ENCODE measurements around the gene SYK. TPM values are rescaled to one million over a fixed set of nuclear protein-coding genes. Genes with fewer than 3 reads are reported as not detected.

Gene SYK
- total and polyA plus RNA-seq, 2 of the 13 experiments (the other 11 are each of a cell fraction or from before 2014, with no cell fraction given) = not detected

- TF ChIP-seq, protein P1, sequence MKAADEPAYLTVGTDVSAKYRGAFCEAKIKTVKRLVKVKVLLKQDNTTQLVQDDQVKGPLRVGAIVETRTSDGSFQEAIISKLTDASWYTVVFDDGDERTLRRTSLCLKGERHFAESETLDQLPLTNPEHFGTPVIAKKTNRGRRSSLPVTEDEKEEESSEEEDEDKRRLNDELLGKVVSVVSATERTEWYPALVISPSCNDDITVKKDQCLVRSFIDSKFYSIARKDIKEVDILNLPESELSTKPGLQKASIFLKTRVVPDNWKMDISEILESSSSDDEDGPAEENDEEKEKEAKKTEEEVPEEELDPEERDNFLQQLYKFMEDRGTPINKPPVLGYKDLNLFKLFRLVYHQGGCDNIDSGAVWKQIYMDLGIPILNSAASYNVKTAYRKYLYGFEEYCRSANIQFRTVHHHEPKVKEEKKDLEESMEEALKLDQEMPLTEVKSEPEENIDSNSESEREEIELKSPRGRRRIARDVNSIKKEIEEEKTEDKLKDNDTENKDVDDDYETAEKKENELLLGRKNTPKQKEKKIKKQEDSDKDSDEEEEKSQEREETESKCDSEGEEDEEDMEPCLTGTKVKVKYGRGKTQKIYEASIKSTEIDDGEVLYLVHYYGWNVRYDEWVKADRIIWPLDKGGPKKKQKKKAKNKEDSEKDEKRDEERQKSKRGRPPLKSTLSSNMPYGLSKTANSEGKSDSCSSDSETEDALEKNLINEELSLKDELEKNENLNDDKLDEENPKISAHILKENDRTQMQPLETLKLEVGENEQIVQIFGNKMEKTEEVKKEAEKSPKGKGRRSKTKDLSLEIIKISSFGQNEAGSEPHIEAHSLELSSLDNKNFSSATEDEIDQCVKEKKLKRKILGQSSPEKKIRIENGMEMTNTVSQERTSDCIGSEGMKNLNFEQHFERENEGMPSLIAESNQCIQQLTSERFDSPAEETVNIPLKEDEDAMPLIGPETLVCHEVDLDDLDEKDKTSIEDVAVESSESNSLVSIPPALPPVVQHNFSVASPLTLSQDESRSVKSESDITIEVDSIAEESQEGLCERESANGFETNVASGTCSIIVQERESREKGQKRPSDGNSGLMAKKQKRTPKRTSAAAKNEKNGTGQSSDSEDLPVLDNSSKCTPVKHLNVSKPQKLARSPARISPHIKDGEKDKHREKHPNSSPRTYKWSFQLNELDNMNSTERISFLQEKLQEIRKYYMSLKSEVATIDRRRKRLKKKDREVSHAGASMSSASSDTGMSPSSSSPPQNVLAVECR (CRISPR knock-in tag; IDR thresholded peaks at IDR 0.05; ENCODE audit: borderline replicate concordance) = no peak
Measured at GRCh38 chr9:90882991-90883600, 81.5 kb downstream of the SYK start (continued).

DNA sequence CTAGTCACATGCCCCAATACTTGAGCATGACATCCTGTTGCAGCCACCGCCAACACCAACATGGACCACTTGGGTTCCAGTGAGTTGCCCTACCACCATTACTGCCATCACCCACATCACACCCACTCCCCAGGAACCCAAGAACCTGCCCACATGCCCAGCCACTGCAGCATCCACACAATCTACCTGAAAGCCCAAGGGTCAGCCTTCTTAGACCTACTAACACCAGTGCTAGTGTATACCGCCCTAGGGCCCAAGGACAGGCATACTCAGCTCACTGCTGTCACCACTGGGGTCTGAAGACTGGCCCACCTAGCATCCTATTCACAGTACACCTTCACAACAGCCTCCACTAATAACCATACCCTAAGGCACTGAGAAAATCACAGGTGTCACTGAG lies 82.0 kb downstream of the SYK start:
- CTCF ChIA-PET (ENCODE audit: low intra/inter-chr PET ratio, low total read pairs) = no interaction called here
- Histone ChIP-seq H3K9me3 (ENCODE audit: low read length) (peaks cover 4% of the 10 kb centered on the region; the same call in 1 of the 2 replicates), H3K4me1 (ENCODE audit: insufficient read depth, low read length) (no peaks in the 10 kb centered on the region), H3K4me2 (ENCODE audit: low read depth, low read length) (no peak overlapping the region), H3K36me3 (replicated peaks in 1 of 2; ENCODE audit: control insufficient read depth in 1 of 2, insufficient read depth in 2 of 2, low read length in 2 of 2) (no peaks in the 10 kb centered on the region), H3K79me2 (ENCODE audit: insufficient read depth, low read length) (no peaks in the 10 kb centered on the region), H3K4me3 (replicated peaks in 1 of 3; ENCODE audit: insufficient read depth in 1 of 3, low read depth in 2 of 3, low read length in 3 of 3) (no peak overlapping the region), H4K20me1 (ENCODE audit: insufficient read depth, low read length) (no peaks in the 10 kb centered on the region), H2AFZ (ENCODE audit: low read length) (no peak overlapping the region), H3K27ac (ENCODE audit: extremely low read length, insufficient read depth, low read length) (no peak overlapping the region), H3K27me3 (ENCODE audit: control insufficient read depth in 1 of 2, insufficient read depth in 2 of 2, low read length in 2 of 2) (peaks cover 0 to 2% of the 10 kb centered on the region in 2 experiments; a peak in 2 of 5 replicates), H3K9ac (ENCODE audit: insufficient read depth, low read depth, low read length) (no peak overlapping the region)
- no peak for TF ChIP-seq MYNN (CRISPR knock-in tag; IDR thresholded peaks at IDR 0.05; ENCODE audit: low read depth)
- POLR2A ChIA-PET = no interaction called here
- FAIRE-seq = no peak
- no TSS peak for BruUV-seq (replicated peaks)
- in situ Hi-C loops (cut with HindIII; ENCODE audit: extremely low pct_ligation_motif_present, low pct_unique_long_range_greater_than_20kb) = no loop called here
- DNase-seq (ENCODE audit: low spot score) = no peak
- ATAC-seq = no peak
- WGBS (ENCODE audit: low lambda C conversion rate) = 55% methylated on average over 2 of the region's 2 CpGs
- intact Hi-C loops (cut with micrococcal nuclease; ENCODE audit: unreplicated experiment) = no loop called here
